NCI-H524 treated with DMSO at 0.1 percent for 48 hours (cell line): Measurements from ENCODE around the gene TMEM134.

Source experiments
- DNase-seq: peaks from one replicate; lab custom pipeline; 2025; lab: John Stamatoyannopoulos, UW

TMEM134 gene

GRCh38 chr11:67422891-67423290 lies 46.2 kb downstream of the TMEM134 start:
- DNase-seq, result no peak

- no peak for DNase-seq
Measured at GRCh38 chr11:67421430-67422031, 47.5 kb downstream of the TMEM134 start.

DNA sequence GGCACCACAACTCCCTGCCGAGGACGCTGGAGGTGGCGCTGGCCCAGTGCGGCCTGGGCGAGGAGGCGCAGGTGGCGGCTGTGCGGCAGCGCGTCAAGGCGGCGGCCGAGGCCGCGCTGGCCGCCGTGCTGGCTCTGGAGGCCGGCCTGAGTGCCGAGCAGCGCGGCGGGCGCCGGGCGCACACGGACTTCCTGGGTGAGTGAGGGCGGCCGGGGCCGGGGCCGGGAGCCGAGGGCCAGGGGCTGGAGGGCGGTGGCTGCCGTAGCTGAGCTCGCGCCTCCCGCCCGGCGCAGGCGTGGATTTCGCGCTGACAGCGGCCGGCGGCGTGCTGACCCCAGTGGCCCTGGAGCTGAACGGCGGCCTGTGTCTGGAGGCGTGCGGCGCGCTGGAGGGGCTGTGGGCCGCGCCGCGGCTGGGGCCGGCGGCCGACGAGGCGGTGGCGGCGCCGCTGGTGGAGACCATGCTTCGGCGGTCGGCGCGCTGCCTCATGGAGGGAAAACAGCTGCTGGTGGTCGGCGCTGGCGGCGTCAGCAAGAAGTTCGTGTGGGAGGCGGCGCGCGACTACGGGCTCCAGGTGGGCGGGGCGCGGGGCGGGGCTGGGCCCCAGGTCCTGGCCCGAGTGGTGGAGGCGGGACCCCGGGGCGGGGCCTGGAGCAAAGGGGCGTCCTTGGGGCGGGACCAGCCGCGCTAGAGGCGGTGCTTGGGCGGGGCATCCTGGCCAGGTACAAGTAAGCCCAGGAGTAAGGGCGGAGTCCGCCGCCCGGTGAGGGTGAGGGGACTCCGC lies 48.2 kb downstream of the TMEM134 start:
- peak; percentile 35 for DNase-seq

DNA sequence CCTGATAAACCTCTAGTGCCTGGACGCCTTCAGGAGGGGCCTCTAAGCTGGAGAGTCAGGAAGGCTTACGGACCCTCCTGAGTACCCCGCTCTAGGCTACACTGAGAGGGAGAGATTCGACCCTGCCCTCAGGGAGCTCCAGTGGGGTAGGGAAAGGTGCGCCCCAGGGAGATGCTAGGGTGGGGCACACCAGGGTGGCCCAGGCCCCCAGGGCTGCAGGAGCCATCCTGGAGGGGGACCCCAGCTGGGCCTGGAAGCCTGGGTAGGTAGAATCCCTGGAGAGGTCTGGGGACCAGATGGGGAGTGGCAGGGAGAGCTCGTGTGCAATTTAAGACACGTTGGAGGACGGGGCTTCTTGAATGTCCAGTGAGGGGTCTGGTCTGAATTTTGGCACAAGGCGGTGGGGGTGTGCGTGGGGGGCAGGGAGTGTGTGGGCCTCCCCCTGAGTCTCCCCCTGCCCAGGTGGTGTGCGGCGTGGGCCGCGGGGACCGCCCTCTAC lies 48.9 kb downstream of the TMEM134 start:
- DNase-seq, result no peak

- DNase-seq, result no peak
Measured at GRCh38 chr11:67419325-67420049, 49.6 kb downstream of the TMEM134 start.

DNA sequence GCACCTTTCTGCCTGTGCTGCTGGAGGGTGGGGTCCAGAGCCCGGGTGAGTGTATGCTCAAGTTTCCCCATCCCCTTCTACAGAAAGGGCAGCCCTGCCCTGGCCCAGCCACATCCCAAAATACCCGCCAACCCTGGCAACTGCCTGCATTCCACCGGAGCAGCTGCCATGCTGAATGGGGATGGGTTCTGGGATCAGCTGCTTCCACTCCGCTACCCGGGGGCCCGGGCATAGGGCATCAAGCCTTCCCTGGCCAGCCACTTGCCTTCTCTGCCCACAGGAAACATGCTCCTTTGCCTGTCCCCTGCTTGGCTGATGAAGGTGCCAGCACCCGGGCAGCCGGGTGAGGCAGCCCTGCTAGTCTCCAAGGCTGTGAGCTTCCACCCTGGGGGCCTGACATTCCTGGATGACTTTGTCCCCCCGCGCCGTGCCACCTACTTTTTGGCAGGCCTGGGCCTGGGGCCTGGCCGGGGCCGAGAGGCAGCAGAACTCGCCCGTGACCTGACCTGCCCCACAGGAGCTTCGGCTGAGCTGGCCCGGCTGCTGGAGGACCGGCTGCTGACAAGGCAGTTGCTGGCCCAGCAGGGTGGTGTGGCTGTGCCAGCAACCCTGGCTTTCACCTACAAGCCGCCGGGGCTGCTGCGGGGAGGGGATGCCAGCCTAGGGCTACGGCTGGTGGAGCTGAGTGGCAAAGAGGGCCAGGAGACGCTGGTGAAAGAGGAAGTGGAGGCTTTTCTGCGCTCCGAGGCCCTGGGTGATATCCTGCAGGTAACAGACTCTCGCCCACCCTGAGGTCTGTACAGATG lies 50.4 kb downstream of the TMEM134 start:
- DNase-seq, result no peak

GRCh38 chr11:67417425-67417824 lies 51.6 kb downstream of the TMEM134 start:
- no peak for DNase-seq

GRCh38 chr11:67416416-67417335 lies 52.4 kb downstream of the TMEM134 start:
- DNase-seq, result no peak

- DNase-seq, result no peak
Measured at GRCh38 chr11:67415501-67416304, 53.3 kb downstream of the TMEM134 start, which contains the start of gene CARNS1. CARNS1 (plus strand) TSS chr11:67415678; CDS start chr11:67416200, 522 bp downstream.

GRCh38 chr11:67413266-67413849 lies 55.7 kb downstream of the TMEM134 start:
- DNase-seq, result no peak

GRCh38 chr11:67412495-67413179 lies 56.4 kb downstream of the TMEM134 start:
- no peak for DNase-seq

DNA sequence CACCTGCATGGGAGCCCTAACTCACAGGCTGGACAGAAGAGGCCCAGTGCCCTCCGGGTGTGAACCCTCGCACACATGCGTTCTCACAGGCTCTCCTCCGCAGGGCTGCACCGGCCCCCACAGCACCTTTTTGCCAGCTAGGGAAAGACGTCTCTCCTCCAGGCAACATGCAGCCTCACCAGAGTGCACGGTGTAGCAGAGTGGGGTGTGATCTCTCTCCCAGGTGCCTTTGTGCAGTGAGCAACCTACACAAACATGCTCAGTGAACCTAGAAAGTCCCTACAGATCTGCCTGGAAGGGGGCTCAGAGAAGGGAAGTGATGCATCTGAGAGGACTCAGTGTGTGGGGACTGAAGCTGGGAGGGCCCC lies 57.3 kb downstream of the TMEM134 start:
- no peak for DNase-seq
